ENCODE data around the gene ELAVL1. TPM values are rescaled to one million over a fixed set of nuclear protein-coding genes. Genes with fewer than 3 reads are reported as not detected.

ELAVL1 gene
- total RNA-seq, 8 experiments from 2014 or later: 22.4 to 86.2 (median 31.9) TPM

- Histone ChIP-seq H3K4me3 (no peak overlapping the region), H3K4me1 (replicated peaks in 1 of 2) (no peaks in the 10 kb centered on the region), H3K27ac (no peak overlapping the region)
- in situ Hi-C loops (cut with MboI; ENCODE audit: low pct_unique_long_range_greater_than_20kb in 2 of 9, low sequenced_read_pairs in 9 of 9, unreplicated experiment in 9 of 9): loop anchor here in 1 of 9 experiments (25.0 kb wide), 1 partner anchor 284 kb away; no protein-coding TSS in a partner anchor
- peak in 3 of 8 experiments; percentile 13 to 20 (median 17) for ATAC-seq (replicated peaks in 6 of 8)
- WGBS, 10 experiments: 0 to 36% methylated on average over 1 to 3 of the region's 3 CpGs; no CpG with 5 or more reads in 8 of the 10 experiments
These were observed 52.4 kb downstream of the ELAVL1 start for GRCh38 chr19:7953060-7953459.

DNA sequence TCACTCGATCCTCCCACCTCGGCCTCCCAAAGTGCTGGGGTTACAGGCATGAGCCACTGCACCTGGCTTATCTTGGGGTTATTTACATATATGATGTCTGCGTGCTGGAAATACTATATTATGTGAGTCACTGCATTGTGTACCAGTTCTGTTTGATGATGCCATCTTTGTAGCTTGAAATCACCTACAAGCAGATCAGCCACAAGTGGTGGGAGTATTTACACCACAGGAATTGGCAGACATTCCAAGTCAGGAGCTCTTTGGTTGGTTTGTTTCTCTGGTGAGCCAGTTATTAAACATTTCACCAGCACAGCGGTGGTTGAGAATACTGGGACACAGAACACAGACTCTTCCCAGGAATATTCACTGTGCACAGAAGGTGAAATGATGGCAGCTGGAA, 57.5 kb downstream of the ELAVL1 start:
- in situ Hi-C loops (cut with MboI; ENCODE audit: low pct_unique_long_range_greater_than_20kb in 2 of 9, low sequenced_read_pairs in 9 of 9, unreplicated experiment in 9 of 9): loop anchor here in 3 of 9 experiments (10.0 to 25.0 kb wide), 2 partner anchors 289 to 307 kb away; no protein-coding TSS in a partner anchor
- H3K4me1 ChIP-seq (replicated peaks in 1 of 2): peaks cover 0 to 4% of the 10 kb centered on the region in 2 donors
- H3K4me3 ChIP-seq: no peak overlapping the region
- no peak overlapping the region for H3K27ac ChIP-seq
- WGBS, 10 experiments: 75 to 100% (median 90%) methylated on average over 1 to 3 of the region's 4 CpGs; no CpG with 5 or more reads in 2 of the 10 experiments
- ATAC-seq (replicated peaks in 6 of 8): no peak

GRCh38 chr19:7944177-7944761, 61.2 kb downstream of the ELAVL1 start:
- in situ Hi-C loops (cut with MboI; ENCODE audit: low pct_unique_long_range_greater_than_20kb in 2 of 9, low sequenced_read_pairs in 9 of 9, unreplicated experiment in 9 of 9): loop anchor here in 3 of 9 experiments (10.0 to 25.0 kb wide), 2 partner anchors 293 to 311 kb away; no protein-coding TSS in a partner anchor
- peak overlapping the region; percentile 70 to 85 (median 73) for H3K4me3 ChIP-seq
- peak overlapping the region; percentile 89 to 97 for H3K27ac ChIP-seq
- H3K4me1 ChIP-seq (replicated peaks in 1 of 2): peaks cover 7 to 9% of the 10 kb centered on the region in 2 donors
- 0 to 40% (median 24%) methylated on average over 1 to 10 of the region's 18 CpGs; no CpG with 5 or more reads in 1 of the 10 experiments for WGBS, 10 experiments
- ATAC-seq (replicated peaks in 6 of 8): peak; percentile 39 to 57 (median 48)

GRCh38 chr19:7943444-7944176, 61.8 kb downstream of the ELAVL1 start, which contains the start of gene TIMM44:
Gene TIMM44 (minus strand): TSS chr19:7943666. CDS start chr19:7943651, 15 bp downstream.
- H3K4me3 ChIP-seq: peak within 1 kb of the TSS; percentile 70 to 85 (median 73)
- in situ Hi-C loops (cut with MboI; ENCODE audit: low pct_unique_long_range_greater_than_20kb in 2 of 9, low sequenced_read_pairs in 9 of 9, unreplicated experiment in 9 of 9): loop anchor here in 3 of 9 experiments (10.0 to 25.0 kb wide), 2 partner anchors 294 to 311 kb away; no protein-coding TSS in a partner anchor
- peaks cover 7 to 9% of the 10 kb centered on the region in 2 donors for H3K4me1 ChIP-seq (replicated peaks in 1 of 2)
- ATAC-seq (replicated peaks in 6 of 8): peak; percentile 92 to 97 (median 94)
- WGBS, 10 experiments: 0 to 3% (median 0%) methylated on average over 1 to 19 of the region's 56 CpGs; no CpG with 5 or more reads in 4 of the 10 experiments
- peak within 1 kb of the TSS; percentile 97 for H3K27ac ChIP-seq

- Histone ChIP-seq H3K4me3 (peak overlapping the region; percentile 70 to 85 (median 73)), H3K4me1 (replicated peaks in 1 of 2) (peaks cover 7 to 9% of the 10 kb centered on the region in 2 donors), H3K27ac (peak overlapping the region; percentile 97)
- in situ Hi-C loops (cut with MboI; ENCODE audit: low pct_unique_long_range_greater_than_20kb in 2 of 9, low sequenced_read_pairs in 9 of 9, unreplicated experiment in 9 of 9): loop anchor here in 3 of 9 experiments (10.0 to 25.0 kb wide), 2 partner anchors 294 to 312 kb away; no protein-coding TSS in a partner anchor
- WGBS, 10 experiments: 3 to 17% (median 9%) methylated on average over 5 to 16 of the region's 33 CpGs; no CpG with 5 or more reads in 2 of the 10 experiments
- ATAC-seq (replicated peaks in 6 of 8): peak; percentile 11 to 26 (median 14)
These were observed 62.4 kb downstream of the ELAVL1 start for GRCh38 chr19:7942981-7943443.

DNA sequence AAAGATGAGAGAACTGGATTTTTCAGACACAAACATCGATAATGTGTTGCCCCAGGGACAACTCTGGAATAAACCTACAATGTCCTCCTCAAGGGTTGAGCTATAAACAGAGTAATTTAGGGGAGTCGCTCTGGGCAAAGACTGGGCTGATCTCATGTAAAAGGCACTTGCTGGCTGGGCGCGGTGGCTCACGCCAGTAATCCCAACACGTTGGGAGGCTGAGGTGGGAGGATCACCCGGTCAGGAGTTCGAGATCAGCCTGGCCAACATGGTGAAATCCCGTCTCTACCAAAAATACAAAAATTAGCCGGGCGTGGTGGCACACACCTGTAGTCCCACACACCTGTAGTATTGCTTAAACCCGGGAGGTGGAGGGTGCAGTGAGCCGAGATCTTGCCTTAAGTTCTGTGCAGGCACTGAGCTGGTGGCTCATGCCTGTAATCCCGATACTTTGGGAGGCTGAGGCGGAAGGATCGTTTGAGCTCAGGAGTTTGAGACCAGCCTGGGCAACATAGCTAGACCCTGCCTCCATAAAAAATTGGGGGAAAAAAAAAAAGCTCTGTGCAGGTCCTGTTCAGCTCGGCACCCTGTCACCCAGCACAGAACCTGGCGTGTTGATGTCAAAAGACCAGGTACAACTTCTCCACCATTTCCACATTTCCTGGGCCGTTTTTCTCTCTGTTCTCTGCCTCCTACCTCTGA, 63.4 kb downstream of the ELAVL1 start:
- Histone ChIP-seq H3K27ac (no peak overlapping the region), H3K4me1 (replicated peaks in 1 of 2) (peaks cover 7 to 9% of the 10 kb centered on the region in 2 donors), H3K4me3 (peak overlapping the region in 4 of 5 donors; percentile 70 to 85 (median 76))
- 60 to 100% (median 89%) methylated on average over 1 to 9 of the region's 19 CpGs; no CpG with 5 or more reads in 1 of the 10 experiments for WGBS, 10 experiments
- no peak for ATAC-seq (replicated peaks in 6 of 8)
- in situ Hi-C loops (cut with MboI; ENCODE audit: low pct_unique_long_range_greater_than_20kb in 2 of 9, low sequenced_read_pairs in 9 of 9, unreplicated experiment in 9 of 9): loop anchor here in 3 of 9 experiments (10.0 to 25.0 kb wide), 2 partner anchors 295 to 313 kb away; no protein-coding TSS in a partner anchor

DNA sequence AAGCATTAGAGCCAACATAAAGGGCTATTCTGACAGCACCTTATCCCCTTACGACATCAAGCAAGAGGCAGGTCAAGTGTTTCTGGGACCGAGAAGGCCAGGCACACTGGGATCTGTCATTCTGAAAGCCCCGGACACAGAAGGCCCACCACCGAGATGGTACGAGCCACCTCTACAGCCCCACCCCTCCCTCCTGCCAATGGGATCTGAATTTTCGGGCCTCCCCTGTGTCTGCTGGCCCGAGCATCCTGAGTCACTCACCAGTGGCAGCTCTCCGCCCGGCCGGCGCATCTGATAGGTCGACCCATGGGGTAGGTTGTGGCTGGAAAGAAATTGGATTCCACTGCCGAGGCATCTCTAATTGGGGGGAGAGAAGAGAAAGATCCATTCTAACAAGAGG, 64.6 kb downstream of the ELAVL1 start:
- in situ Hi-C loops (cut with MboI; ENCODE audit: low pct_unique_long_range_greater_than_20kb in 2 of 9, low sequenced_read_pairs in 9 of 9, unreplicated experiment in 9 of 9): loop anchor here in 3 of 9 experiments (10.0 to 25.0 kb wide), 2 partner anchors 296 to 314 kb away; no protein-coding TSS in a partner anchor
- 0 to 100% (median 88%) methylated on average over 1 to 2 of the region's 13 CpGs; no CpG with 5 or more reads in 6 of the 10 experiments for WGBS, 10 experiments

GRCh38 chr19:7934766-7935165, 70.7 kb downstream of the ELAVL1 start:
- WGBS, 10 experiments: 68 to 100% (median 92%) methylated on average over 1 to 13 of the region's 21 CpGs; no CpG with 5 or more reads in 4 of the 10 experiments
- H3K4me1 ChIP-seq (replicated peaks in 1 of 2): peaks cover 0 to 2% of the 10 kb centered on the region in 2 donors
- in situ Hi-C loops (cut with MboI; ENCODE audit: low pct_unique_long_range_greater_than_20kb in 2 of 9, low sequenced_read_pairs in 9 of 9, unreplicated experiment in 9 of 9): loop anchor here in 1 of 9 experiments (25.0 kb wide), 1 partner anchor 303 kb away; no protein-coding TSS in a partner anchor
- ATAC-seq (replicated peaks in 6 of 8): no peak
- no peak overlapping the region for H3K27ac ChIP-seq
- no peak overlapping the region for H3K4me3 ChIP-seq

More for the DNA sequence above, 64.6 kb downstream of the ELAVL1 start:
- peaks cover 7 to 9% of the 10 kb centered on the region in 2 donors for H3K4me1 ChIP-seq (replicated peaks in 1 of 2)
- no peak overlapping the region for H3K27ac ChIP-seq
- H3K4me3 ChIP-seq: no peak overlapping the region
- ATAC-seq (replicated peaks in 6 of 8): no peak

DNA sequence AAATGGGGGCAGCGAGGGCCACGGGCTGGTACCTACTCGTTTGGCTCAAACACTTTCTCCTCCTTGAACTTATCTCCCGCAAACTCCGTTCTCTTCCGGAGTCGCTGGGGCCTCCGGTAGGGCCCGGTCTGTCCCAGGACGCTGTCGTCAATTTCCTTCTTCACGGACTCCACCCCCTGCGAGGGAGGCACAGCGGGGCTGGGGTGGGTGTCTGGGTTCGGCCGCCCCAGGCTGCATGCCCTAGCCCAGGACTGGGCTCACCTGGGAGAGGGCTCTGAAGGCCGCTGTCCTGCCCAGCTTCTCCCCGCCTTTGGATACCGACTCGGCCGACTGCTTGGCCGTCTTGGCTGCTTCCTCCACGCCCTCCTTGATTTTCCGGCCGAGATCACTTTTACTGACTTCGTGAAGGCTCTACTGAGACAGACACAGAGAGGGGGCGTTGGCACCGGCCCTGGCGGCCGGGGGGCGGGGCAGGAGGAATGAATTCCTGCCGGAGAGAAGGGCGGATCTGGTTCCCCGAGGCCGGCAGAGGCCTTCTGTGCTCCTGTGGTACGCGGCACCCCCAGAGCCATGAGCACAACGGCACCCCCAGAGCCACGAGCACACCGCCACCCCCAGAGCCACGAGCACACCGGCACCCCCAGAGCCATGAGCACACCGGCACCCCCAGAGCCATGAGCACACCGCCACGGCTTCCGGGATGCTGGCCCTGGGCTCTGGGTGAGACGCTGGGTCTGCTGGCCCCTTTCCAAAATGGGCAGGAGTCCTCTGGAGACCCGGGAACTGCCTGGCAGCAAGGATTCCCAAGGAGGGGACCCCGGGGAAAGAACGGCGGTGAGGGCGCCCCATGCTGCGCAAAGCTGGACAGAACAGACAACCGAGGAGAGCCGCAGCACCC, 71.4 kb downstream of the ELAVL1 start:
- peaks cover 0 to 9% of the 10 kb centered on the region in 2 donors for H3K4me1 ChIP-seq (replicated peaks in 1 of 2)
- H3K4me3 ChIP-seq: no peak overlapping the region
- H3K27ac ChIP-seq: no peak overlapping the region
- in situ Hi-C loops (cut with MboI; ENCODE audit: low pct_unique_long_range_greater_than_20kb in 2 of 9, low sequenced_read_pairs in 9 of 9, unreplicated experiment in 9 of 9): loop anchor here in 1 of 9 experiments (25.0 kb wide), 1 partner anchor 303 kb away; no protein-coding TSS in a partner anchor
- ATAC-seq (replicated peaks in 6 of 8): peak in 1 of 8 experiments; percentile 15
- WGBS, 10 experiments: 80 to 93% (median 85%) methylated on average over 1 to 12 of the region's 55 CpGs; no CpG with 5 or more reads in 5 of the 10 experiments

DNA sequence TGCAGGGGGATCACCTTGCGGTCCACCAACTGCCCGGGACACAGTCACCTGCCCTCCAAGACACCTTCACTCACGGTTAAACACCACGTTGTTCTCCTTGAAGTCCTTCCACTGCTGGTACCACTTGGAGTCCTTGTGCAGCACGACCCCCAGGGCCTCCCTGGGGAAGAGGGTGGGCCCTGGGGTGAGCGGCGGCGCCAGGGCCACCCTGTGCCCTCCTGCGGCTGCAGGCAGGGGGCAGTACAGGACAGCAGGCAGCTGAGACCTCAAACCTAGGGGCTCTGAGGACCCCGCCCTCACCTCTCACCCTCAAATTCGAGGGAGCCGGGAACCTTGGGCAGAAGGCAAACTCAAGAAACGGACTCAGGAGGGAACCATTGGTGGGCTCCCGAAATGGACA, 72.0 kb downstream of the ELAVL1 start:
- Histone ChIP-seq H3K4me1 (replicated peaks in 1 of 2) (peaks cover 0 to 9% of the 10 kb centered on the region in 2 donors), H3K4me3 (no peak overlapping the region), H3K27ac (no peak overlapping the region)
- WGBS, 10 experiments: 100% methylated on average over 1 to 2 of the region's 14 CpGs; no CpG with 5 or more reads in 7 of the 10 experiments
- no peak for ATAC-seq (replicated peaks in 6 of 8)
- in situ Hi-C loops (cut with MboI; ENCODE audit: low pct_unique_long_range_greater_than_20kb in 2 of 9, low sequenced_read_pairs in 9 of 9, unreplicated experiment in 9 of 9): loop anchor here in 1 of 9 experiments (25.0 kb wide), 1 partner anchor 304 kb away; no protein-coding TSS in a partner anchor

GRCh38 chr19:7932930-7933300, 72.5 kb downstream of the ELAVL1 start:
- Histone ChIP-seq H3K4me3 (no peak overlapping the region), H3K4me1 (replicated peaks in 1 of 2) (peaks cover 0 to 9% of the 10 kb centered on the region in 2 donors), H3K27ac (no peak overlapping the region)
- no peak for ATAC-seq (replicated peaks in 6 of 8)
- in situ Hi-C loops (cut with MboI; ENCODE audit: low pct_unique_long_range_greater_than_20kb in 2 of 9, low sequenced_read_pairs in 9 of 9, unreplicated experiment in 9 of 9): loop anchor here in 1 of 9 experiments (25.0 kb wide), 1 partner anchor 304 kb away; no protein-coding TSS in a partner anchor
- WGBS, 10 experiments: no CpG with 5 or more reads among the region's 10 CpGs
